K562 (cell line): ENCODE measurements around the gene ZSCAN2. TPM values are rescaled to one million over a fixed set of nuclear protein-coding genes. Genes with fewer than 3 reads are reported as not detected.
A peak's percentile ranks its signal among the peaks of the same experiment; 100 is the strongest.

Source experiments
- BDP1 ChIP-seq: IDR thresholded peaks from 3 replicates; pipeline ENCODE4 v1.6.1; 2011; ENCODE audit not compliant: insufficient read length, insufficient read depth
- BMI1 ChIP-seq: fragments of 150-350 bp; IDR thresholded peaks from 2 replicates; pipeline ENCODE4 v1.6.1; 2014; ENCODE audit warnings: low read length
- CLOCK ChIP-seq: fragments of 250-450 bp; sonication (Bioruptor Pico); IDR thresholded peaks from 2 replicates; pipeline ENCODE4 v1.4.0; 2020; ENCODE audit warnings: mild to moderate bottlenecking, moderate library complexity, borderline replicate concordance
- CREB1 ChIP-seq, 2 experiments: sonication (generic) in 1 of 2; formaldehyde crosslinking in 1 of 2; IDR thresholded peaks; 2 replicates each; pipeline versions ENCODE4 v1.6.1 to v1.8.0; 2012 to 2022; ENCODE audit warnings: inconsistent platforms in 1 of 2, mild to moderate bottlenecking in 1 of 2, missing genetic modification reagents in 1 of 2, moderate library complexity in 1 of 2
- HDAC2 ChIP-seq: fragments of 450-650 bp; IDR thresholded peaks from 2 replicates; pipeline ENCODE4 v1.6.1; 2016; ENCODE audit warnings: mild to moderate bottlenecking
- HNRNPK ChIP-seq: fragments of 200-400 bp; formaldehyde crosslinking; IDR thresholded peaks from one replicate; pipeline ENCODE4 v1.6.1; 2018; ENCODE audit warnings: mild to moderate bottlenecking, low read depth, low read length; ENCODE audit not compliant: poor library complexity, severe bottlenecking
- HNRNPLL ChIP-seq: fragments of 200-400 bp; formaldehyde crosslinking; IDR thresholded peaks from 2 replicates; pipeline ENCODE4 v1.6.1; 2017; ENCODE audit warnings: low read length, low read depth, mild to moderate bottlenecking; ENCODE audit not compliant: poor library complexity, severe bottlenecking
- MEF2A ChIP-seq: IDR thresholded peaks from 2 replicates; pipeline ENCODE4 v1.6.1; 2011; ENCODE audit warnings: low read depth, mild to moderate bottlenecking, low read length, moderate library complexity; ENCODE audit not compliant: control insufficient read depth
- NCOA4 ChIP-seq: fragments of 450-650 bp; IDR thresholded peaks from 2 replicates; pipeline ENCODE4 v1.6.1; 2018; ENCODE audit warnings: mild to moderate bottlenecking; ENCODE audit not compliant: partially characterized antibody
- OTX1 ChIP-seq: fragments of 450-650 bp; formaldehyde crosslinking; IDR thresholded peaks from 2 replicates; pipeline ENCODE4 v1.4.0; 2022; ENCODE audit warnings: mild to moderate bottlenecking
- PCBP2 ChIP-seq: fragments of 200-400 bp; formaldehyde crosslinking; IDR thresholded peaks from 2 replicates; pipeline ENCODE4 v1.6.1; 2018; ENCODE audit warnings: low read length, low read depth, mild to moderate bottlenecking, moderate library complexity; ENCODE audit not compliant: poor library complexity, severe bottlenecking
- RHOXF2B ChIP-seq: fragments of 250-450 bp; sonication (Bioruptor Pico); conservative IDR thresholded peaks from 2 replicates; pipeline ENCODE4 v1.5.1; 2021
- SNRNP70 ChIP-seq: fragments of 200-400 bp; formaldehyde crosslinking; optimal IDR thresholded peaks from 2 replicates; pipeline ENCODE3; 2017; ENCODE audit warnings: low read depth, low read length
- SRF ChIP-seq, 2 experiments: fragments of 250-450, 450-650 bp in 1 of 2; sonication (Bioruptor Pico) in 1 of 2; sonication (generic) in 1 of 2; formaldehyde crosslinking; IDR thresholded peaks; 2 replicates each; pipeline versions ENCODE4 v1.5.0 to v1.5.1; 2020 to 2022; ENCODE audit warnings: mild to moderate bottlenecking in 1 of 2, missing genetic modification reagents in 1 of 2
- TGIF2 ChIP-seq: sonication (generic); formaldehyde crosslinking; IDR thresholded peaks from 2 replicates; pipeline ENCODE4 v1.8.1; 2022; ENCODE audit warnings: mild to moderate bottlenecking, missing genetic modification reagents, moderate library complexity
- TRIM25 ChIP-seq: fragments of 450-650 bp; IDR thresholded peaks from 2 replicates; pipeline ENCODE4 v1.7.0; 2016; ENCODE audit warnings: borderline replicate concordance
- ZBTB17 ChIP-seq: fragments of 450-650 bp; formaldehyde crosslinking; IDR thresholded peaks from 2 replicates; pipeline ENCODE4 v1.4.0; 2020; ENCODE audit warnings: mild to moderate bottlenecking
- ZC3H4 ChIP-seq: sonication (generic); formaldehyde crosslinking; IDR thresholded peaks from 2 replicates; pipeline ENCODE4 v1.9.0; 2021; ENCODE audit warnings: missing genetic modification reagents, borderline replicate concordance
- ZNF133 ChIP-seq: fragments of 250-450 bp; sonication (Bioruptor Pico); IDR thresholded peaks from 2 replicates; pipeline ENCODE4 v1.4.0; 2020; ENCODE audit warnings: mild to moderate bottlenecking
- ZNF217 ChIP-seq: sonication (generic); formaldehyde crosslinking; IDR thresholded peaks from 2 replicates; pipeline ENCODE4 v1.8.0; 2022; ENCODE audit warnings: mild to moderate bottlenecking, missing genetic modification reagents
- ZNF224 ChIP-seq: sonication (generic); formaldehyde crosslinking; IDR thresholded peaks from 2 replicates; pipeline ENCODE4 v1.8.0; 2022; ENCODE audit warnings: mild to moderate bottlenecking, missing genetic modification reagents
- ZNF354B ChIP-seq: fragments of 250-450 bp; sonication (Bioruptor Pico); IDR thresholded peaks from 2 replicates; pipeline ENCODE4 v1.4.0; 2020
- ZNF398 ChIP-seq: fragments of 250-450 bp; sonication (Bioruptor Pico); IDR thresholded peaks from 2 replicates; pipeline ENCODE4 v1.8.0; 2021; ENCODE audit warnings: moderate library complexity, mild to moderate bottlenecking, inconsistent platforms
- polyA plus RNA-seq, 8 experiments: library from polyadenylated mRNA; depleted of rRNA in 4 of 8; stranded (reverse) in 5 of 8; unstranded in 3 of 8; fragments of >200 nt; fragmentation: Nextera tagmentation in 2 of 8; fragmentation: Illumina TruSeq in 1 of 8; extraction: Ambion mirVana in 2 of 8; extraction: Trizol in 1 of 8; gene quantifications; 2 replicates each; pipeline versions ENCODE4 v1.2.1 to v1.2.3, GENCODE V29; 2011 to 2014; ENCODE audit warnings: inconsistent platforms in 1 of 8, missing spikeins in 1 of 8
- total RNA-seq, 7 experiments: library from RNA; depleted of rRNA in 6 of 7; stranded (reverse); fragments of >200 nt in 6 of 7; fragmentation: Illumina TruSeq in 2 of 7; extraction: Trizol in 2 of 7; gene quantifications; 2 replicates each; pipeline versions ENCODE4 v1.2.1 to v1.2.3, GENCODE V29; 2011 to 2021; ENCODE audit warnings: low replicate concordance in 1 of 7

Gene ZSCAN2
- total and polyA plus RNA-seq, 9 of the 15 experiments (the other 6 are each of a cell fraction or from before 2014, with no cell fraction given), result 1.7 to 14.2 (median 6.6) TPM

- no peak for TF ChIP-seq PCBP2
- TF ChIP-seq SRF (CRISPR knock-in tag; IDR thresholded peaks at IDR 0.05), result peak in 1 of 2 experiments; percentile 46; a peak in 1 of 4 replicates
- TF ChIP-seq ZNF354B (CRISPR knock-in tag), result no peak
- peak; percentile 60 for TF ChIP-seq HNRNPLL
- no peak for TF ChIP-seq OTX1 (CRISPR knock-in tag)
- no peak for TF ChIP-seq ZNF217 (CRISPR knock-in tag)
- no peak for TF ChIP-seq RHOXF2B
- TF ChIP-seq BMI1, result no peak
- TF ChIP-seq CREB1 (IDR thresholded peaks at IDR 0.05), result no peak
- no peak for TF ChIP-seq CREB1 (CRISPR knock-in tag; IDR thresholded peaks at IDR 0.05)
- no peak for TF ChIP-seq HNRNPK
- no peak for TF ChIP-seq SNRNP70
- no peak for TF ChIP-seq HDAC2
- no peak for TF ChIP-seq ZNF133
- TF ChIP-seq TGIF2 (CRISPR knock-in tag), result no peak
- no peak for TF ChIP-seq ZNF224 (CRISPR knock-in tag)
- no peak for TF ChIP-seq TRIM25
- no peak for TF ChIP-seq CLOCK (CRISPR knock-in tag)
- no peak for TF ChIP-seq ZNF398 (CRISPR knock-in tag)
- no peak for TF ChIP-seq BDP1
- TF ChIP-seq MEF2A, result no peak
- TF ChIP-seq NCOA4, result no peak
- TF ChIP-seq ZBTB17 (CRISPR knock-in tag), result no peak
- TF ChIP-seq ZC3H4, result no peak
Observed at GRCh38 chr15:84600687-84601554, at the start of gene ZSCAN2 (continued).
